HG03045 (cell line): Measurements from ENCODE around the gene MTHFR.
A peak's percentile ranks its signal among the peaks of the same experiment; 100 is the strongest.

Experiments
- ATAC-seq: cut with Tn5 transposase; IDR thresholded peaks from one replicate; pipeline ENCODE4 v1.9.1; 2021; ENCODE audit warnings: mild to moderate bottlenecking, moderate library complexity; ENCODE audit not compliant: unreplicated experiment

MTHFR gene

GRCh38 chr1:11805422-11806306 is at the start of gene MTHFR, which contains the start of gene CLCN6:
Gene MTHFR, minus strand, starts transcription at chr1:11805964. Its CDS starts 2,848 bp downstream, at chr1:11803116.
Gene CLCN6, plus strand, starts transcription at chr1:11806191. Its CDS starts 72 bp downstream, at chr1:11806263.
- ATAC-seq, result peak; percentile 85

GRCh38 chr1:11855430-11855829 is 49.7 kb upstream of the MTHFR start:
- ATAC-seq, result no peak

DNA sequence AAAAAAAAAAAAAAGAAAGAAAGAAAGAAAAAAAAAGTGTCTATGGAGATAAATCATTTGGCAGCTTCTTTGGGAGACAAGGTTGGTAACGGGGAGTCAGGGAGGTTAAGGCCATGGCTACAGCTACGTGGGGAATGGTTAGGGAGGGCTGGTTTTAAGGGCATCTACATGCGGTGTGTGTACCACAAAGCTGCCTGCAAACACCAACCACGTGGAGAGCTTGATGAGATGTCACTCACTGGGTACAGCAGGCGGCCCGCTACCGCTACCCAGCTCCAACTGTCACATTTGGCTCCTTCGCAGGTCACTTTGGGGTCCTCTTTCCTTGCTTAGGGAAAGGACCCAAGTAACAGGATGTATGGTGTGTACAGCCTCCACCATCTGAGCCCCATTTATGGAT is 48.8 kb upstream of the MTHFR start:
- ATAC-seq, result no peak

DNA sequence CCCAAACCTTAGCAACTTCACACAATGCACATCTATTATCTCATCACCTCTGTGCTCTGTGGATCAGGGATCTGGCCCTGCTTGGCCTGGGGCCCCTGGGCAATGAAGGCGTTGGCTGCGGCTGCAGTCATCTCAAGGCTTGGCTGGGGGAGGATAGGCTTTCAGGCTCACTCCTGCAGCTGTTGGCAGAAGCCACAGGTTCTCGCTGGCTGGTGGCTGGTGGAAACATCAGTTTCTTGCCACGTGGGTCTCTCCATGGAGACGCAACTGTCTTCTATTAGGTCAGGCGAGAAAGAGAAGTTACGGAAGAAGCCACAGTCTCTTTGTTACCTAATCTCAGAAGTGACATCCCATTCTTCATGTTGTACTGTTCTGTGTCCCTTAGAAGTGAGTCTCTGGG is 45.4 kb upstream of the MTHFR start:
- no peak for ATAC-seq

- no peak for ATAC-seq
These were observed 44.4 kb upstream of the MTHFR start for GRCh38 chr1:11850156-11850555.

DNA sequence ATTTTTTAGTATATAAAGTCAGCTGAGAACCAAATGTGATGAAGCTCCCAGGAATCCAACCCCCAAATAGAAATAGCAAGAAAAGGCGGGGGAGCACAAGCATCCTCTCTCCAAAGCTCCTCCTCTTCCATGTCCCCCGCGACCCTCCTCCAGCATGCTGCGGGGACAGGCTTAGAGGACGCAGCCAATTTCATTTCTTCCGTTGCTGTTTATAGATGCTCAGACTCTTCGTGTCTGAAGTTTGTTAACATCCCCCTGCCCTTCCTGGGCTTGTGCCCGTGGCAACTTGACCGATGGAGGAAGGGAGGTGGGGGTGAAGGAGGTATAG is 42.6 kb upstream of the MTHFR start:
- ATAC-seq, result no peak

- ATAC-seq, result no peak
These were observed 42.1 kb upstream of the MTHFR start, which contains the start of gene NPPA for GRCh38 chr1:11847667-11848372. Gene NPPA, minus strand, starts transcription at chr1:11847783. Its CDS starts 99 bp downstream, at chr1:11847684.

- no peak for ATAC-seq
These were observed 40.0 kb upstream of the MTHFR start for GRCh38 chr1:11845641-11846335.

DNA sequence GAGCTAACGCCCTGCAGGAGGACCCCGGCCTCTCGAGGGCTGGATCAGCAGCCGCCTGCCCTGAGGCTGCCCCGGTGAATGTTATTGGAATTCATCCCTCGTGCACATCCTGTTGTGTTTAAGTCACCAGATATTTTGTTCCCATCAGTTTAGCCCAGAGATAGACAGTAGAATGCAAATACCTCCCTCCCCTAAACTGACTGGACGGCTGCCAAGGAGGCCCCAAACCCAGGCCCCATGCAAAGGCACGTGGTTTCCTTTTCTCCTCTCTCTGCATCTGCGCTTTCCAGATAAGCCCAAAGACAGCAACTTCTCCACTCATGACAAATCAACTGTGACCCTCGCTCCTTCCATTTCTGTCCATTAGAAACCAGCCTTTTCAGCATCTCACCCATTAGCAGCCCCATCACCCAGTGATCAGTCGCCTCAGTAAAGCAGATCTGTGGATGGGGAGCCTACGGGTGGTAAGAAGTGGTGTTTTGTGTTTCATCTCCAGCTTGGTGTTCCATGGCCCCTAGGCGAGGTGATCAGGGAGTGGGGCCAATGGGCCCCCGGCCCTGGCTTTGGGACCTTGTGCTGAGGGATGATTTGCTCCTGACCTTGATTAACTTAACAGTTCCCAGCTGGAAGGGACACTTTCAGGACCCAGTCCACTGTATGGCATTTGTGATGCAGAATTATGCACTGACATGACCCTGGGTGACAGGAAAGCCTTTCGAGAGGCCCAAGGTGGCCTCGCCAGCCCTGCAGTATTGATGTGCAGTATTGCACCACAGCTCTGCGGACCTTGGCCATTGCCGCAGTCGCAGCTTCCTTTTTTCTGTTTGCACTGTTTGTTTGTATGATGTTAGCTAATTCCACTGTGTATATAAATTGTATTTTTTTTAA is 36.6 kb upstream of the MTHFR start:
- no peak for ATAC-seq

DNA sequence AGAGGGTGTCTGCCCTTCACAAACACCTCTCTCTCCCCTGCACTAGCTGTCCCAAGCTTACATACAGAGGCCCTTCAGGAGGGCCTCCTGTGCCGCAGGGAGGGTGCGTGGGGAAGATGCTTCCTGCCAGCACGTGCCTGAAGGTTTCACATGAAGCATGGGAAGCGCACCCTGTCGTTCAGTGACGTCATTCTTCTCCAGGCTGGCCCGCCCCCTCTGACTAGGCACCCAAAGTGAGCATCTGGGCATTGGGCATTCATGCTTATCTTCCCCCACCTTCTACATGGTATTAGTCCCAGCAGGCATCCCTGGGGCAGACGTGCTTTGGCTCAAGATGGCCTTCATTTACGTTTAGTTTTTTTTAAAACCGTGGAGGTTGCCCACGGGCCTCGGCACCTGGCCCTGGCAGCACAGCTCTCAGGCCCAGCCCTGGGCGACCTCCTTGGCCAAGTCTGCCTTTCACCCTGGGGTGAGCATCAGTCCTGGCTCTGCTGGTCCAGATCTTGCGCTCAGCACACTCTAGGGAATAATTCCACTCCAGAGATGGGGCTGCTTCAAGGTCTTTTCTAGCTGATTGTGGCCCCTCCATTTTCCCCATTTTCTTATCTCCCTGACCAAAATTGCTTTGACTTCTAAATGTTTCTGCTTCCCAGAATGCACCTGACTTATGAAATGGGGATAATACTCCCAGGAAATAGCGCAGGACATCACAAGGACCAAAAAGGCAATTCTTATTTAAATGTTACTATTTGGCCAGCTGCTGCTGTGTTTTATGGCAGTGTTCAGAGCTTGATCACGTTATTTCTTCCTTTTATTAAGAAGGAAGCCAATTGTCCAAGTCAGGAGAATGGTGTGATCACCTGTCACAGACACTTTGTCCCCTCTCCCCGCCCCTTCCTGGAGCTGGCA is 35.7 kb upstream of the MTHFR start:
- ATAC-seq, result no peak

DNA sequence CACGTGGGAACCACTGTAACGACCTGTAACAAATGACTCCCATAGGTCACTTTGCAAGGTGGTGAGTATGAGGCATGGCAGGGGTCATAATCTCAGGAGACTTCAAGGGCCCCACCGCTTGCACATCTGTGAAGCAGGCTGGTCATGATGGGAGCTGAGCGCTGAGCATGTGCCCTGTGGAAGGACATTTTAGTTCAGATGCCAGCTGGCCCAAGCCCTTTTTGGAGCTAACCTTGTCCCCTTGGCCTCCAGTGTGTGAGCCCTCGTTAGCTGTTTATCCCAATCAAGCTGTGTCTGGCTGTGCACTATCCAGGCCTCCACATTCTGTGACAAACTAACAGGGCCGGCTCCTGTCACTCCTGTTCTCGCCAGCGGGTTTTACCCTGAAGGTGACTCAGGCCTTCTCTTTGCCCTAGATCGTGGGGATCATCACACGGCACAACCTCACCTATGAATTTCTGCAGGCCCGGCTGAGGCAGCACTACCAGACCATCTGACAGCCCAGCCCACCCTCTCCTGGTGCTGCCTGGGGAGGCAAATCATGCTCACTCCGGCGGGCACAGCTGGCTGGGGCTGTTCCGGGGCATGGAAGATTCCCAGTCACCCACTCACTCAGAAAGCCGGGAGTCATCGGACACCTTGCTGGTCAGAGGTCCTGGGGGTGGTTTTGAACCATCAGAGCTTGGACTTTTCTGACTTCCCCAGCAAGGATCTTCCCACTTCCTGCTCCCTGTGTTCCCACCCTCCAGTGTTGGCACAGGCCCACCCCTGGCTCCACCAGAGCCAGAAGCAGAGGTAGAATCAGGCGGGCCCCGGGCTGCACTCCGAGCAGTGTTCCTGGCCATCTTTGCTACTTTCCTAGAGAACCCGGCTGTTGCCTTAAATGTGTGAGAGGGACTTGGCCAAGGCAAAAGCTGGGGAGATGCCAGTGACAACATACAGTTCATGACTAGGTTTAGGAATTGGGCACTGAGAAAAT is 34.3 kb upstream of the MTHFR start:
- ATAC-seq, result no peak

- ATAC-seq, result no peak
These were observed 32.8 kb upstream of the MTHFR start for GRCh38 chr1:11838349-11839272.

GRCh38 chr1:11837767-11838348 is 32.1 kb upstream of the MTHFR start:
- ATAC-seq, result no peak

- no peak for ATAC-seq
These were observed 31.4 kb upstream of the MTHFR start for GRCh38 chr1:11836955-11837766.

DNA sequence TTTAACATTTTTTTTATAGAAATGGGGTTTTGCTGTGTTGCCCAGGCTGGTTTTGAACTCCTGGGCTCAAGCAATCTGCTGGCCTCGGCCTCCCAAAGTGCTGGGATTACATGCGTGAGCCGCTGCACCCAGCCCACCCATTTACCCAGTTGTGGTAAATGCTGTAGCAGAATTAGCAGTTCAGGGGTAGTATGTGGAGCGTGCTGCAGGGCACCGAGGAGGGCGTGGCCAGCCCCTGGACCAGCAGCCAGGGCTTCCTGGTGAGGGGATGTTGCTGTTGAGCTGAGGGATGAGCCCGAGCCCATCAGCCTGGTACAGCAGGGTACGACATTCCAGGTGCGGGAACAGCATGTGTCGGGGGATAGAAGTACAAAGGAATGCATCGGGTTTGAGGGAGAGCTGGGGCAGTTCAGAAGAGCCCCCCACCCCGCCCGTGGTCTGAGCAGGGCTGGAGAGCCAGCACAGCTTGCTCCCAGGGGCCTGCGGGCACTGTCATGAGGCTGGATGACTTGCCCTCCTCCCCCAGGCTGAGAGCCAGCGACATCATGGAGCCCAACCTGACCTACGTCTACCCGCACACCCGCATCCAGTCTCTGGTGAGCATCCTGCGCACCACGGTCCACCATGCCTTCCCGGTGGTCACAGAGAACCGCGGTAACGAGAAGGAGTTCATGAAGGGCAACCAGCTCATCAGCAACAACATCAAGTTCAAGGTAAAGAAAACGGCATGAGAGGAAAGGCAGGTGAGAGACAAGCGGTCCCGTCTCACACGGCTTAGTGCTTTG is 29.9 kb upstream of the MTHFR start:
- ATAC-seq, result no peak
